K562 (cell line): ENCODE results near the gene SLC43A2. TPM values are rescaled to one million over a fixed set of nuclear protein-coding genes. Genes with fewer than 3 reads are reported as not detected.

Experiments used
- ATAC-seq: fragments of 200-7000 bp; cut with Tn5 transposase; 3 replicates; pipeline ENCODE4 v1.9.1; 2020; ENCODE audit warnings: moderate library complexity
- BruUV-seq: library from RNA; stranded (reverse); fragments of 400-500 nt; replicated peaks from 2 replicates; lab custom pipeline; 2021; lab: Mats Ljungman, UMichigan
- CTCF ChIA-PET: fragments of 300-600 bp; formaldehyde crosslinking; extraction: SDS; loops from one replicate; lab custom pipeline; 2021; ENCODE audit warnings: low intra/inter-chr PET ratio; lab: Yijun Ruan, JAX
- POLR2A ChIA-PET: fragments of 300-600, 350-650 bp; sonication (Branson Sonifier 250); formaldehyde crosslinking; extraction: SDS; loops from one replicate; lab custom pipeline; 2021; ENCODE audit warnings: antibody characterized with exemption, inconsistent platforms; lab: Yijun Ruan, JAX
- DNase-seq, 4 experiments: peaks; one replicate each; pipeline versions ENCODE4 v3.0.0 to v3.0.0-alpha.2; 2011 to 2018; ENCODE audit warnings: low spot score in 3 of 4, mixed read lengths in 3 of 4; ENCODE audit errors: extremely low read depth in 1 of 4
- FAIRE-seq: peaks from 2 replicates; lab custom pipeline; 2011; peaks lifted over from hg19 to GRCh38; lab: Jason Lieb, UNC
- H2AFZ ChIP-seq: 2 replicates; pipeline ENCODE4 v1.6.0; 2011; ENCODE audit warnings: low read depth, low read length, control low read depth, inconsistent platforms
- H3K27ac ChIP-seq: fragments of 200-600 bp; 3 replicates; pipeline ENCODE4 v1.8.0; 2011; ENCODE audit warnings: low read depth, mild to moderate bottlenecking, control low read depth, inconsistent platforms, low read length, moderate library complexity, mixed read lengths; ENCODE audit errors: extremely low read depth
- H3K27me3 ChIP-seq, 2 experiments: fragments of 300-600 bp in 1 of 2; 2 replicates in 1 of 2; 3 replicates in 1 of 2; pipeline versions ENCODE4 v1.6.0 to v1.8.0; 2011; ENCODE audit warnings: inconsistent platforms in 2 of 2, low read length in 2 of 2, mild to moderate bottlenecking in 1 of 2, mixed read lengths in 1 of 2, moderate library complexity in 1 of 2; ENCODE audit not compliant: control insufficient read depth in 2 of 2, insufficient read depth in 2 of 2
- H3K36me3 ChIP-seq: fragments of 300-600 bp; 3 replicates; pipeline ENCODE4 v1.8.0; 2011; ENCODE audit warnings: mild to moderate bottlenecking, low read length, inconsistent platforms; ENCODE audit not compliant: control insufficient read depth, insufficient read depth
- H3K4me1 ChIP-seq, 2 experiments: fragments of 200-600 bp in 1 of 2; replicated peaks in 1 of 2; 2 replicates in 1 of 2; 3 replicates in 1 of 2; pipeline versions ENCODE4 v1.5.1 to v1.8.0; 2011; ENCODE audit warnings: inconsistent platforms in 2 of 2, low read length in 2 of 2, mild to moderate bottlenecking in 1 of 2, mixed read lengths in 1 of 2, moderate library complexity in 1 of 2; ENCODE audit not compliant: control insufficient read depth in 2 of 2, insufficient read depth in 2 of 2
- H3K4me2 ChIP-seq: 2 replicates; pipeline ENCODE4 v1.6.1; 2011; ENCODE audit warnings: low read length, control low read depth, inconsistent platforms, mixed read lengths; ENCODE audit not compliant: insufficient read depth
- H3K4me3 ChIP-seq: fragments of 200-600 bp; sonication (generic), shearing (Covaris generic); 2 replicates; pipeline ENCODE4 v1.5.1; 2016; ENCODE audit warnings: control low read depth, inconsistent platforms
- H3K79me2 ChIP-seq: fragments of 200-600 bp; 3 replicates; pipeline ENCODE4 v1.8.0; 2011; ENCODE audit warnings: low read length, inconsistent platforms; ENCODE audit not compliant: control insufficient read depth, insufficient read depth
- H3K9ac ChIP-seq, 2 experiments: 2 replicates each; pipeline versions ENCODE4 v1.6.0 to v1.6.1; 2011; ENCODE audit warnings: low read depth in 2 of 2, low read length in 2 of 2, control low read depth in 1 of 2, inconsistent platforms in 1 of 2, mild to moderate bottlenecking in 1 of 2, mixed read lengths in 1 of 2; ENCODE audit not compliant: insufficient read depth in 1 of 2
- H3K9me1 ChIP-seq: one replicate; pipeline ENCODE4 v1.6.0; 2011; ENCODE audit warnings: inconsistent platforms, mild to moderate bottlenecking, low read length, moderate library complexity; ENCODE audit not compliant: control insufficient read depth, insufficient read depth
- H3K9me3 ChIP-seq: replicated peaks from 2 replicates; pipeline ENCODE4 v1.5.1; 2011; ENCODE audit warnings: low read depth, low read length, inconsistent platforms; ENCODE audit not compliant: control insufficient read depth, insufficient read depth
- H4K20me1 ChIP-seq: replicated peaks from 2 replicates; pipeline ENCODE4 v1.6.1; 2011; ENCODE audit warnings: low read length, inconsistent platforms, mixed read lengths; ENCODE audit not compliant: control insufficient read depth, insufficient read depth
- C11orf30 ChIP-seq: fragments of 450-650 bp; IDR thresholded peaks from 2 replicates; pipeline ENCODE4 v1.6.1; 2016; ENCODE audit warnings: low read depth, mild to moderate bottlenecking
- CBX2 ChIP-seq: fragments of 200-600 bp; sonication (generic); IDR thresholded peaks from one replicate; pipeline ENCODE4 v1.6.1; 2012; ENCODE audit warnings: mild to moderate bottlenecking, low read length, inconsistent platforms; ENCODE audit not compliant: insufficient read depth, poor library complexity, severe bottlenecking
- DACH1 ChIP-seq: fragments of 450-650 bp; IDR thresholded peaks from 2 replicates; pipeline ENCODE4 v1.6.1; 2018; ENCODE audit not compliant: partially characterized antibody
- DEAF1 ChIP-seq: fragments of 450-650 bp; formaldehyde crosslinking; IDR thresholded peaks from 2 replicates; pipeline ENCODE4 v1.4.0; 2020; ENCODE audit warnings: mild to moderate bottlenecking, moderate library complexity
- HDAC6 ChIP-seq: IDR thresholded peaks from 2 replicates; pipeline ENCODE4 v1.6.1; 2012; ENCODE audit warnings: low read depth, mild to moderate bottlenecking, control low read depth, inconsistent platforms, low read length, moderate library complexity
- PRMT5 ChIP-seq: sonication (generic); formaldehyde crosslinking; IDR thresholded peaks from 2 replicates; pipeline ENCODE4 v1.5.0; 2020; ENCODE audit warnings: missing genetic modification reagents
- RBM15 ChIP-seq: fragments of 200-400 bp; formaldehyde crosslinking; IDR thresholded peaks from 2 replicates; pipeline ENCODE4 v1.6.1; 2018; ENCODE audit warnings: mild to moderate bottlenecking, low read length, moderate library complexity; ENCODE audit not compliant: insufficient read depth
- RHOXF2B ChIP-seq: fragments of 250-450 bp; sonication (Bioruptor Pico); conservative IDR thresholded peaks from 2 replicates; pipeline ENCODE4 v1.5.1; 2021
- SAFB2 ChIP-seq: fragments of 200-400 bp; formaldehyde crosslinking; IDR thresholded peaks from 2 replicates; pipeline ENCODE4 v1.6.1; 2018; ENCODE audit warnings: borderline replicate concordance, low read length, low read depth, moderate library complexity; ENCODE audit not compliant: severe bottlenecking
- ZNF79 ChIP-seq: fragments of 250-450 bp; sonication (Bioruptor Pico); IDR thresholded peaks from 2 replicates; pipeline ENCODE4 v1.4.0; 2020; ENCODE audit warnings: low read depth, mild to moderate bottlenecking, moderate library complexity
- WGBS: fragments of 100-300 bp; shearing (Covaris generic); methylation state at CpG from one replicate; pipeline ENCODE4 v1.1.6; 2016; ENCODE audit warnings: low coverage, mixed read lengths; ENCODE audit not compliant: insufficient coverage; ENCODE audit errors: missing lambda C conversion rate; 5-methylcytosine and 5-hydroxymethylcytosine counted together
- in situ Hi-C: fragments of 300-500 bp; cut with MboI; formaldehyde crosslinking; loops from 4 replicates; pipeline ENCODE4 v1.15.0; 2018; ENCODE audit warnings: inconsistent platforms, mixed read lengths
- intact Hi-C: fragments of 100-400 bp; cut with micrococcal nuclease; formaldehyde crosslinking; loops from 2 replicates; pipeline ENCODE4 v1.14.2; 2022
- polyA plus RNA-seq, 8 experiments: library from polyadenylated mRNA; depleted of rRNA in 4 of 8; stranded (reverse) in 5 of 8; unstranded in 3 of 8; fragments of >200 nt; fragmentation: Nextera tagmentation in 2 of 8; fragmentation: Illumina TruSeq in 1 of 8; extraction: Ambion mirVana in 2 of 8; extraction: Trizol in 1 of 8; gene quantifications; 2 replicates each; pipeline versions ENCODE4 v1.2.1 to v1.2.3, GENCODE V29; 2011 to 2014; ENCODE audit warnings: inconsistent platforms in 1 of 8, missing spikeins in 1 of 8
- total RNA-seq, 7 experiments: library from RNA; depleted of rRNA in 6 of 7; stranded (reverse); fragments of >200 nt in 6 of 7; fragmentation: Illumina TruSeq in 2 of 7; extraction: Trizol in 2 of 7; gene quantifications; 2 replicates each; pipeline versions ENCODE4 v1.2.1 to v1.2.3, GENCODE V29; 2011 to 2021; ENCODE audit warnings: low replicate concordance in 1 of 7
- TF ChIP-seq, protein P1 (sequence below): fragments of 250-450 bp; sonication (Bioruptor Pico); IDR thresholded peaks from 2 replicates; pipeline ENCODE4 v1.6.1; 2021; ENCODE audit warnings: mild to moderate bottlenecking
- TF ChIP-seq, protein P2 (sequence below), 2 experiments: fragments of 450-650 bp; formaldehyde crosslinking in 1 of 2; IDR thresholded peaks; 2 replicates each; pipeline versions ENCODE4 v1.4.0 to v1.6.1; 2014 to 2020; ENCODE audit warnings: mild to moderate bottlenecking in 2 of 2, borderline replicate concordance in 1 of 2, low read depth in 1 of 2

Gene SLC43A2
- total and polyA plus RNA-seq, 9 of the 15 experiments (the other 6 are each of a cell fraction or from before 2014, with no cell fraction given): 0.03 to 10.2 (median 3.6) TPM

DNA sequence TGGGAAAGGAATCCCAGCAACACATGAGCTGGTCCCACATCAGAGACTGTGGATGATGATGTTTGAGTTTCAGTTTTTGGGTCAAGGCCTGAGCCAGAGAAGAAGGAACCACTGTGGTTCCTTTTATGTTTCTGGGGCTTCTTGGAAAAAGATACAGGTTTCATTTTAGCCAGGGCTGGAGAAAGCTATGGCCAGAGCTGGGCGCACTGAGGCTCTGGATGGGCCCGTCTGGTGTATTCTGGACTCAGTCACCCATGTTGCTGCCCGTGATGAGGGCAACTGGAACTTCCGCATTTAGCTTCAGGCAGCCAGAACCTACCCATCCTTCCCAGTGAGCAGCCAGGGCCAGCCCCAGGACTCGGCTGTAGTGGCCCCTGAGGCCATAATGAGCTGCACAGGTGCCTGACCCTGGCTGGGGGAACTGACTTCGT lies 51.0 kb downstream of the SLC43A2 start:
- Histone ChIP-seq H3K79me2 (no peaks in the 10 kb centered on the region), H3K4me2 (no peak overlapping the region), H3K27me3 (no peaks in the 10 kb centered on the region), H2AFZ (no peak overlapping the region), H3K9me1 (no peaks in the 10 kb centered on the region), H3K9me3 (no peaks in the 10 kb centered on the region), H3K4me1 (peaks cover 0 to 27% of the 10 kb centered on the region in 2 experiments; a peak in 3 of 5 replicates), H3K9ac (peak overlapping the region in 1 of 2 experiments; percentile 26; a peak in 2 of 4 replicates), H3K27ac (no peak overlapping the region), H3K36me3 (no peaks in the 10 kb centered on the region), H4K20me1 (no peaks in the 10 kb centered on the region), H3K4me3 (no peak overlapping the region)
- 49% methylated on average over 6 of the region's 6 CpGs for WGBS
- intact Hi-C loops (no loop called here), in situ Hi-C loops (loop anchor here (5.0 kb wide), 1 partner anchor 40 kb away; no protein-coding TSS in a partner anchor)
- FAIRE-seq (no peak), DNase-seq (no peak), ATAC-seq (no peak)
- ChIA-PET CTCF (no interaction called here), POLR2A (interaction anchor here (0.7 to 0.9 kb wide), 2 partner anchors 11 to 12 kb away, joined by 3 to 5 read pairs; no protein-coding TSS in a partner anchor)
- BruUV-seq: no TSS peak
- no peak for TF ChIP-seq C11orf30
- TF ChIP-seq CBX2: no peak
- no peak for TF ChIP-seq RBM15
- no peak for TF ChIP-seq HDAC6
- no peak for TF ChIP-seq RHOXF2B
- no peak for TF ChIP-seq DEAF1
- TF ChIP-seq ZNF79 (CRISPR knock-in tag): no peak
- TF ChIP-seq, protein P1, sequence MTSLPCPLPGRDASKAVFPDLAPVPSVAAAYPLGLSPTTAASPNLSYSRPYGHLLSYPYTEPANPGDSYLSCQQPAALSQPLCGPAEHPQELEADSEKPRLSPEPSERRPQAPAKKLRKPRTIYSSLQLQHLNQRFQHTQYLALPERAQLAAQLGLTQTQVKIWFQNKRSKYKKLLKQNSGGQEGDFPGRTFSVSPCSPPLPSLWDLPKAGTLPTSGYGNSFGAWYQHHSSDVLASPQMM (CRISPR knock-in tag): no peak
- TF ChIP-seq, protein P2, sequence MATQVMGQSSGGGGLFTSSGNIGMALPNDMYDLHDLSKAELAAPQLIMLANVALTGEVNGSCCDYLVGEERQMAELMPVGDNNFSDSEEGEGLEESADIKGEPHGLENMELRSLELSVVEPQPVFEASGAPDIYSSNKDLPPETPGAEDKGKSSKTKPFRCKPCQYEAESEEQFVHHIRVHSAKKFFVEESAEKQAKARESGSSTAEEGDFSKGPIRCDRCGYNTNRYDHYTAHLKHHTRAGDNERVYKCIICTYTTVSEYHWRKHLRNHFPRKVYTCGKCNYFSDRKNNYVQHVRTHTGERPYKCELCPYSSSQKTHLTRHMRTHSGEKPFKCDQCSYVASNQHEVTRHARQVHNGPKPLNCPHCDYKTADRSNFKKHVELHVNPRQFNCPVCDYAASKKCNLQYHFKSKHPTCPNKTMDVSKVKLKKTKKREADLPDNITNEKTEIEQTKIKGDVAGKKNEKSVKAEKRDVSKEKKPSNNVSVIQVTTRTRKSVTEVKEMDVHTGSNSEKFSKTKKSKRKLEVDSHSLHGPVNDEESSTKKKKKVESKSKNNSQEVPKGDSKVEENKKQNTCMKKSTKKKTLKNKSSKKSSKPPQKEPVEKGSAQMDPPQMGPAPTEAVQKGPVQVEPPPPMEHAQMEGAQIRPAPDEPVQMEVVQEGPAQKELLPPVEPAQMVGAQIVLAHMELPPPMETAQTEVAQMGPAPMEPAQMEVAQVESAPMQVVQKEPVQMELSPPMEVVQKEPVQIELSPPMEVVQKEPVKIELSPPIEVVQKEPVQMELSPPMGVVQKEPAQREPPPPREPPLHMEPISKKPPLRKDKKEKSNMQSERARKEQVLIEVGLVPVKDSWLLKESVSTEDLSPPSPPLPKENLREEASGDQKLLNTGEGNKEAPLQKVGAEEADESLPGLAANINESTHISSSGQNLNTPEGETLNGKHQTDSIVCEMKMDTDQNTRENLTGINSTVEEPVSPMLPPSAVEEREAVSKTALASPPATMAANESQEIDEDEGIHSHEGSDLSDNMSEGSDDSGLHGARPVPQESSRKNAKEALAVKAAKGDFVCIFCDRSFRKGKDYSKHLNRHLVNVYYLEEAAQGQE (IDR thresholded peaks at IDR 0.05; ENCODE audit: borderline replicate concordance): no peak
- TF ChIP-seq, protein P2 (CRISPR knock-in tag; IDR thresholded peaks at IDR 0.05; ENCODE audit: low read depth): no peak
- TF ChIP-seq PRMT5: no peak
- no peak for TF ChIP-seq SAFB2
- TF ChIP-seq DACH1: no peak
